ENCODE data around the gene KIF26B.
"Not testable (repeated sequence)": the region's sequence is repeated elsewhere in the genome, so short reads cannot be mapped to it uniquely, and the experiment has no call there.

KIF26B gene

GRCh38 chr1:245154429-245155271 lies at the start of gene KIF26B:
KIF26B (plus strand) TSS chr1:245154985; CDS start chr1:245155425, 440 bp downstream.
- DNase-seq: no peak

GRCh38 chr1:245105042-245105441 lies 49.7 kb upstream of the KIF26B start:
- no peak for DNase-seq

- DNase-seq: no peak
These were observed 48.9 kb upstream of the KIF26B start for GRCh38 chr1:245105815-245106410.

GRCh38 chr1:245107776-245108114 lies 47.0 kb upstream of the KIF26B start:
- DNase-seq: no peak

- DNase-seq: no peak
These were observed 46.5 kb upstream of the KIF26B start for GRCh38 chr1:245108246-245108645.

- DNase-seq: no peak
These were observed 45.9 kb upstream of the KIF26B start for GRCh38 chr1:245108909-245109308.

- no peak for DNase-seq
These were observed 44.4 kb upstream of the KIF26B start for GRCh38 chr1:245110406-245110805.

- no peak for DNase-seq
These were observed 43.7 kb upstream of the KIF26B start for GRCh38 chr1:245111073-245111472.

GRCh38 chr1:245113649-245114048 lies 41.1 kb upstream of the KIF26B start:
- no peak for DNase-seq

- no peak for DNase-seq
These were observed 38.7 kb upstream of the KIF26B start for GRCh38 chr1:245116131-245116530.

GRCh38 chr1:245116751-245117150 lies 38.0 kb upstream of the KIF26B start:
- no peak for DNase-seq

GRCh38 chr1:245118066-245118465 lies 36.7 kb upstream of the KIF26B start:
- DNase-seq: no peak

- DNase-seq: no peak
These were observed 36.0 kb upstream of the KIF26B start for GRCh38 chr1:245118806-245119205.

- DNase-seq: no peak
These were observed 33.3 kb upstream of the KIF26B start for GRCh38 chr1:245121523-245121922.

- no peak for DNase-seq
These were observed 30.5 kb upstream of the KIF26B start for GRCh38 chr1:245124241-245124640.

GRCh38 chr1:245124644-245125043 lies 30.1 kb upstream of the KIF26B start:
- DNase-seq: no peak

GRCh38 chr1:245126530-245126929 lies 28.3 kb upstream of the KIF26B start:
- DNase-seq: no peak

- no peak for DNase-seq
These were observed 26.2 kb upstream of the KIF26B start for GRCh38 chr1:245128381-245129101.

- DNase-seq: no peak
These were observed 25.2 kb upstream of the KIF26B start for GRCh38 chr1:245129319-245130240.

- DNase-seq: not testable (repeated sequence)
These were observed 24.3 kb upstream of the KIF26B start for GRCh38 chr1:245130281-245131025.

- DNase-seq: peak; percentile 13
These were observed 23.8 kb upstream of the KIF26B start for GRCh38 chr1:245131026-245131393.

- no peak for DNase-seq
These were observed 22.0 kb upstream of the KIF26B start for GRCh38 chr1:245132771-245133170.

Data from NCI-H774 (cell line).